Neural progenitor cell (in vitro differentiated cells): ENCODE results near the gene TRPC4AP.

Experiments used
- EZH2 ChIP-seq: fragments of 200-600 bp; sonication (generic); IDR thresholded peaks from 2 replicates; pipeline ENCODE4 v1.6.1; 2017; ENCODE audit warnings: antibody characterized with exemption, mild to moderate bottlenecking, moderate library complexity
- EZH2phosphoT487 ChIP-seq: fragments of 200-600 bp; sonication (generic); IDR thresholded peaks from 2 replicates; pipeline ENCODE4 v1.6.1; 2017; ENCODE audit warnings: antibody characterized with exemption
- TF ChIP-seq, protein P1 (sequence below): fragments of 200-600 bp; sonication (generic); IDR thresholded peaks from 2 replicates; pipeline ENCODE4 v1.5.1; 2017; ENCODE audit warnings: antibody characterized with exemption, mild to moderate bottlenecking

- TF ChIP-seq EZH2phosphoT487 (no peak), EZH2 (no peak)
- TF ChIP-seq, protein P1, sequence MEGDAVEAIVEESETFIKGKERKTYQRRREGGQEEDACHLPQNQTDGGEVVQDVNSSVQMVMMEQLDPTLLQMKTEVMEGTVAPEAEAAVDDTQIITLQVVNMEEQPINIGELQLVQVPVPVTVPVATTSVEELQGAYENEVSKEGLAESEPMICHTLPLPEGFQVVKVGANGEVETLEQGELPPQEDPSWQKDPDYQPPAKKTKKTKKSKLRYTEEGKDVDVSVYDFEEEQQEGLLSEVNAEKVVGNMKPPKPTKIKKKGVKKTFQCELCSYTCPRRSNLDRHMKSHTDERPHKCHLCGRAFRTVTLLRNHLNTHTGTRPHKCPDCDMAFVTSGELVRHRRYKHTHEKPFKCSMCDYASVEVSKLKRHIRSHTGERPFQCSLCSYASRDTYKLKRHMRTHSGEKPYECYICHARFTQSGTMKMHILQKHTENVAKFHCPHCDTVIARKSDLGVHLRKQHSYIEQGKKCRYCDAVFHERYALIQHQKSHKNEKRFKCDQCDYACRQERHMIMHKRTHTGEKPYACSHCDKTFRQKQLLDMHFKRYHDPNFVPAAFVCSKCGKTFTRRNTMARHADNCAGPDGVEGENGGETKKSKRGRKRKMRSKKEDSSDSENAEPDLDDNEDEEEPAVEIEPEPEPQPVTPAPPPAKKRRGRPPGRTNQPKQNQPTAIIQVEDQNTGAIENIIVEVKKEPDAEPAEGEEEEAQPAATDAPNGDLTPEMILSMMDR, result no peak
Measured at GRCh38 chr20:35008411-35009342, 83.9 kb downstream of the TRPC4AP start.
